HepG2 (cell line): ENCODE results near the gene SLC43A1. TPM values are rescaled to one million over a fixed set of nuclear protein-coding genes. Genes with fewer than 3 reads are reported as not detected.
A peak's percentile ranks its signal among the peaks of the same experiment; 100 is the strongest.

ENCODE experiments used
- CHCHD3 ChIP-seq: sonication (generic); formaldehyde crosslinking; IDR thresholded peaks from 2 replicates; pipeline ENCODE4 v1.8.0; 2022; ENCODE audit warnings: mild to moderate bottlenecking, missing genetic modification reagents, moderate library complexity
- ELF1 ChIP-seq: sonication (generic); formaldehyde crosslinking; IDR thresholded peaks from 2 replicates; pipeline ENCODE4 v1.4.0; 2020; ENCODE audit warnings: missing genetic modification reagents
- HDAC2 ChIP-seq: sonication (generic); formaldehyde crosslinking; IDR thresholded peaks from 2 replicates; pipeline ENCODE4 v1.4.0; 2020; ENCODE audit warnings: missing genetic modification reagents
- IKZF1 ChIP-seq: fragments of 450-650 bp; IDR thresholded peaks from 2 replicates; pipeline ENCODE4 v1.7.1; 2016
- JUNB ChIP-seq: sonication (generic); formaldehyde crosslinking; IDR thresholded peaks from 2 replicates; pipeline ENCODE4 v1.8.0; 2022; ENCODE audit warnings: missing genetic modification reagents, mild to moderate bottlenecking, borderline replicate concordance
- KMT2A ChIP-seq: sonication (generic); formaldehyde crosslinking; IDR thresholded peaks from 2 replicates; pipeline ENCODE4 v1.4.0; 2020; ENCODE audit warnings: missing genetic modification reagents
- MTA3 ChIP-seq: sonication (generic); formaldehyde crosslinking; IDR thresholded peaks from 2 replicates; pipeline ENCODE4 v1.4.0; 2020; ENCODE audit warnings: missing genetic modification reagents
- MXD4 ChIP-seq: IDR thresholded peaks from 2 replicates; pipeline ENCODE4 v1.6.1; 2016; ENCODE audit warnings: mild to moderate bottlenecking, missing biosample characterization, missing genetic modification reagents
- REL ChIP-seq: sonication (generic); formaldehyde crosslinking; conservative IDR thresholded peaks from 2 replicates; pipeline ENCODE4 v1.8.0; 2022; ENCODE audit warnings: mild to moderate bottlenecking, missing genetic modification reagents, moderate library complexity
- SAP130 ChIP-seq: IDR thresholded peaks from 2 replicates; pipeline ENCODE4 v1.6.1; 2016; ENCODE audit warnings: low read depth
- SRY ChIP-seq: sonication (generic); formaldehyde crosslinking; IDR thresholded peaks from 2 replicates; pipeline ENCODE4 v1.8.0; 2022; ENCODE audit warnings: mild to moderate bottlenecking, missing genetic modification reagents
- TBX2 ChIP-seq: sonication (generic); formaldehyde crosslinking; IDR thresholded peaks from 2 replicates; pipeline ENCODE4 v1.5.0; 2020; ENCODE audit warnings: missing genetic modification reagents, mild to moderate bottlenecking, borderline replicate concordance
- TBX3 ChIP-seq: fragments of 450-650 bp; IDR thresholded peaks from 2 replicates; pipeline ENCODE4 v1.6.1; 2017; ENCODE audit warnings: antibody characterized with exemption, mild to moderate bottlenecking, inconsistent platforms, borderline replicate concordance
- ZNF496 ChIP-seq: sonication (generic); formaldehyde crosslinking; IDR thresholded peaks from 2 replicates; pipeline ENCODE4 v1.8.1; 2023; ENCODE audit warnings: mild to moderate bottlenecking, moderate library complexity, missing genetic modification reagents; ENCODE audit not compliant: insufficient replicate concordance
- ZNF547 ChIP-seq: sonication (generic); formaldehyde crosslinking; IDR thresholded peaks from 2 replicates; pipeline ENCODE4 v1.5.1; 2020; ENCODE audit warnings: mild to moderate bottlenecking, missing genetic modification reagents
- ZNF713 ChIP-seq: sonication (generic); formaldehyde crosslinking; IDR thresholded peaks from 2 replicates; pipeline ENCODE4 v1.4.0; 2020; ENCODE audit warnings: mild to moderate bottlenecking, missing genetic modification reagents
- ZNF772 ChIP-seq: sonication (generic); formaldehyde crosslinking; IDR thresholded peaks from 2 replicates; pipeline ENCODE4 v1.5.0; 2020; ENCODE audit warnings: mild to moderate bottlenecking, missing genetic modification reagents
- ZNF891 ChIP-seq: sonication (generic); formaldehyde crosslinking; IDR thresholded peaks from 2 replicates; pipeline ENCODE4 v1.5.0; 2020; ENCODE audit warnings: mild to moderate bottlenecking, missing genetic modification reagents
- polyA plus RNA-seq, 8 experiments: library from polyadenylated mRNA; depleted of rRNA in 3 of 8; stranded (reverse) in 7 of 8; unstranded in 1 of 8; fragments of >200 nt; fragmentation: Illumina TruSeq in 4 of 8; extraction: Trizol in 4 of 8; gene quantifications; 2 replicates each; pipeline versions ENCODE4 v1.2.1 to v1.2.3, GENCODE V29; 2011 to 2016; ENCODE audit warnings: low read depth in 4 of 8, missing spikeins in 1 of 8, mixed read lengths in 1 of 8; ENCODE audit not compliant: insufficient read depth in 1 of 8
- total RNA-seq, 5 experiments: library from RNA; depleted of rRNA; stranded (reverse); fragments of >200 nt; fragmentation: Illumina TruSeq; extraction: Trizol; gene quantifications; 2 replicates each; pipeline ENCODE4 v1.2.3, GENCODE V29; 2016; ENCODE audit warnings: low read depth in 1 of 5
- TF ChIP-seq, protein P1 (sequence below): sonication (generic); formaldehyde crosslinking; IDR thresholded peaks from 2 replicates; pipeline ENCODE4 v1.4.0; 2020; ENCODE audit warnings: missing genetic modification reagents, borderline replicate concordance
- TF ChIP-seq, protein P2 (sequence below): IDR thresholded peaks from 2 replicates; pipeline ENCODE4 v1.6.1; 2016
- TF ChIP-seq, protein P3 (sequence below): sonication (generic); formaldehyde crosslinking; IDR thresholded peaks from 2 replicates; pipeline ENCODE4 v1.4.0; 2020; ENCODE audit warnings: mild to moderate bottlenecking, missing genetic modification reagents

Gene SLC43A1
- total and polyA plus RNA-seq, 2 of the 13 experiments (the other 11 are each of a cell fraction or from before 2014, with no cell fraction given) = 72.3 to 87.6 TPM

DNA sequence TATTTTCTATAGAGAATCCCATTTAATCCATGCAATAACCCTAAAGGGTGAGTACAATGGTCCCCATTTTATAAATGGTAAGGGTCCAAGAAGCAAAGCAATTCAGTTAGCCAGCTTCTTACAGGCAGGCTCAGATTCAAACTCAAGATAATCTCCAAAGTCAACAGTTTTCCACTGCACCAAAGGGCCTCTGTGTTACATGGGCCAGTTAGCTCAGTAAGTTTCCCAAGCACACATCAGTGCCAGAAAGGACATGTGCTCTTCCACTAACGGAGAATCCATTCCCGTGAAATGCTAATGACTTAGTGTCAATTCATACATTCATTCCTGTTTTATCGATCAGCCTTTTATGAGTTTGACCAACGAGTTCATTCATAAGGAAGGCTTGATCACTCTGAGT lies 11.0 kb downstream of the SLC43A1 start (continued):
- TF ChIP-seq, protein P1, sequence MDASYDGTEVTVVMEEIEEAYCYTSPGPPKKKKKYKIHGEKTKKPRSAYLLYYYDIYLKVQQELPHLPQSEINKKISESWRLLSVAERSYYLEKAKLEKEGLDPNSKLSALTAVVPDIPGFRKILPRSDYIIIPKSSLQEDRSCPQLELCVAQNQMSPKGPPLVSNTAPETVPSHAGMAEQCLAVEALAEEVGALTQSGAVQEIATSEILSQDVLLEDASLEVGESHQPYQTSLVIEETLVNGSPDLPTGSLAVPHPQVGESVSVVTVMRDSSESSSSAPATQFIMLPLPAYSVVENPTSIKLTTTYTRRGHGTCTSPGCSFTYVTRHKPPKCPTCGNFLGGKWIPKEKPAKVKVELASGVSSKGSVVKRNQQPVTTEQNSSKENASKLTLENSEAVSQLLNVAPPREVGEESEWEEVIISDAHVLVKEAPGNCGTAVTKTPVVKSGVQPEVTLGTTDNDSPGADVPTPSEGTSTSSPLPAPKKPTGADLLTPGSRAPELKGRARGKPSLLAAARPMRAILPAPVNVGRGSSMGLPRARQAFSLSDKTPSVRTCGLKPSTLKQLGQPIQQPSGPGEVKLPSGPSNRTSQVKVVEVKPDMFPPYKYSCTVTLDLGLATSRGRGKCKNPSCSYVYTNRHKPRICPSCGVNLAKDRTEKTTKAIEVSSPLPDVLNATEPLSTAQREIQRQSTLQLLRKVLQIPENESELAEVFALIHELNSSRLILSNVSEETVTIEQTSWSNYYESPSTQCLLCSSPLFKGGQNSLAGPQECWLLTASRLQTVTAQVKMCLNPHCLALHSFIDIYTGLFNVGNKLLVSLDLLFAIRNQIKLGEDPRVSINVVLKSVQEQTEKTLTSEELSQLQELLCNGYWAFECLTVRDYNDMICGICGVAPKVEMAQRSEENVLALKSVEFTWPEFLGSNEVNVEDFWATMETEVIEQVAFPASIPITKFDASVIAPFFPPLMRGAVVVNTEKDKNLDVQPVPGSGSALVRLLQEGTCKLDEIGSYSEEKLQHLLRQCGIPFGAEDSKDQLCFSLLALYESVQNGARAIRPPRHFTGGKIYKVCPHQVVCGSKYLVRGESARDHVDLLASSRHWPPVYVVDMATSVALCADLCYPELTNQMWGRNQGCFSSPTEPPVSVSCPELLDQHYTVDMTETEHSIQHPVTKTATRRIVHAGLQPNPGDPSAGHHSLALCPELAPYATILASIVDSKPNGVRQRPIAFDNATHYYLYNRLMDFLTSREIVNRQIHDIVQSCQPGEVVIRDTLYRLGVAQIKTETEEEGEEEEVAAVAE (CRISPR knock-in tag) = no peak
- 0 out of 2 replicates have a peak, but pooled peaks have one; percentile 32 for TF ChIP-seq HDAC2 (CRISPR knock-in tag)
- no peak for TF ChIP-seq ZNF547 (CRISPR knock-in tag)
- TF ChIP-seq ZNF713 (CRISPR knock-in tag) = no peak
- TF ChIP-seq, protein P2, sequence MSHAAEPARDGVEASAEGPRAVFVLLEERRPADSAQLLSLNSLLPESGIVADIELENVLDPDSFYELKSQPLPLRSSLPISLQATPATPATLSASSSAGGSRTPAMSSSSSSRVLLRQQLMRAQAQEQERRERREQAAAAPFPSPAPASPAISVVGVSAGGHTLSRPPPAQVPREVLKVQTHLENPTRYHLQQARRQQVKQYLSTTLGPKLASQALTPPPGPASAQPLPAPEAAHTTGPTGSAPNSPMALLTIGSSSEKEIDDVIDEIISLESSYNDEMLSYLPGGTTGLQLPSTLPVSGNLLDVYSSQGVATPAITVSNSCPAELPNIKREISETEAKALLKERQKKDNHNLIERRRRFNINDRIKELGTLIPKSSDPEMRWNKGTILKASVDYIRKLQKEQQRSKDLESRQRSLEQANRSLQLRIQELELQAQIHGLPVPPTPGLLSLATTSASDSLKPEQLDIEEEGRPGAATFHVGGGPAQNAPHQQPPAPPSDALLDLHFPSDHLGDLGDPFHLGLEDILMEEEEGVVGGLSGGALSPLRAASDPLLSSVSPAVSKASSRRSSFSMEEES (CRISPR knock-in tag) = no peak
- TF ChIP-seq SRY (CRISPR knock-in tag) = no peak
- TF ChIP-seq TBX3 = no peak
- no peak for TF ChIP-seq REL
- no peak for TF ChIP-seq MXD4 (CRISPR knock-in tag)
- 0 out of 2 replicates have a peak, but pooled peaks have one; percentile 37 for TF ChIP-seq TBX2
- no peak for TF ChIP-seq IKZF1
- TF ChIP-seq, protein P3, sequence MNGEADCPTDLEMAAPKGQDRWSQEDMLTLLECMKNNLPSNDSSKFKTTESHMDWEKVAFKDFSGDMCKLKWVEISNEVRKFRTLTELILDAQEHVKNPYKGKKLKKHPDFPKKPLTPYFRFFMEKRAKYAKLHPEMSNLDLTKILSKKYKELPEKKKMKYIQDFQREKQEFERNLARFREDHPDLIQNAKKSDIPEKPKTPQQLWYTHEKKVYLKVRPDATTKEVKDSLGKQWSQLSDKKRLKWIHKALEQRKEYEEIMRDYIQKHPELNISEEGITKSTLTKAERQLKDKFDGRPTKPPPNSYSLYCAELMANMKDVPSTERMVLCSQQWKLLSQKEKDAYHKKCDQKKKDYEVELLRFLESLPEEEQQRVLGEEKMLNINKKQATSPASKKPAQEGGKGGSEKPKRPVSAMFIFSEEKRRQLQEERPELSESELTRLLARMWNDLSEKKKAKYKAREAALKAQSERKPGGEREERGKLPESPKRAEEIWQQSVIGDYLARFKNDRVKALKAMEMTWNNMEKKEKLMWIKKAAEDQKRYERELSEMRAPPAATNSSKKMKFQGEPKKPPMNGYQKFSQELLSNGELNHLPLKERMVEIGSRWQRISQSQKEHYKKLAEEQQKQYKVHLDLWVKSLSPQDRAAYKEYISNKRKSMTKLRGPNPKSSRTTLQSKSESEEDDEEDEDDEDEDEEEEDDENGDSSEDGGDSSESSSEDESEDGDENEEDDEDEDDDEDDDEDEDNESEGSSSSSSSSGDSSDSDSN (CRISPR knock-in tag) = no peak
- no peak for TF ChIP-seq KMT2A (CRISPR knock-in tag)
- TF ChIP-seq ELF1 = no peak
- TF ChIP-seq SAP130 (CRISPR knock-in tag) = peak; percentile 24; the same call in 1 of the 2 replicates
- no peak for TF ChIP-seq ZNF496 (CRISPR knock-in tag)
- no peak for TF ChIP-seq JUNB (CRISPR knock-in tag)
- no peak for TF ChIP-seq MTA3 (CRISPR knock-in tag)
- TF ChIP-seq ZNF772 = no peak
- no peak for TF ChIP-seq ZNF891 (CRISPR knock-in tag)
- TF ChIP-seq CHCHD3 (CRISPR knock-in tag) = no peak
- TF ChIP-seq, all 625 proteins: peak for 18
